HG03175 (cell line): ENCODE data around the gene LMBR1.
"Not testable (repeated sequence)": the region's sequence is repeated elsewhere in the genome, so short reads cannot be mapped to it uniquely, and the experiment has no call there.

ENCODE experiments used
- ATAC-seq: cut with Tn5 transposase; IDR thresholded peaks from one replicate; pipeline ENCODE4 v1.9.1; 2021; ENCODE audit warnings: mild to moderate bottlenecking, moderate library complexity; ENCODE audit not compliant: unreplicated experiment

Gene LMBR1

GRCh38 chr7:156702399-156702798, 190.6 kb downstream of the LMBR1 start:
- ATAC-seq, result no peak

DNA sequence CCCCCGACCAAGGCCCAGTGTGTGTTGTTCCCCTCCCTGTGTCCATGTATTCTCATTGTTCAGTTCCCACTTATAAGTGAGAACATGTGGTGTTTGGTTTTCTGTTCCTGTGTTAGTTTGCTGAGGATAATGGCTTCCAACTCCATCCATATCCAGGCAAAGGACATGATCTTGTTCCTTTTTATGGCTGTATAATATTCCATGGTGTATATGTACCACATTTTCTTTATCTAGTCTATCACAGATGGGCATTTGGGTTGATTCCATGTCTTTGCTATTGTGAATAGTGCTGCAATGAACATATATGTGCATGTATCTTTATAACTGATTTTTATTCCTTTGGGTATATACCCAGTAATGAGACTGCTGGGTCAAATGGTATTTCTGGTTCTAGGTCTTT, 191.2 kb downstream of the LMBR1 start:
- ATAC-seq, result not testable (repeated sequence)

DNA sequence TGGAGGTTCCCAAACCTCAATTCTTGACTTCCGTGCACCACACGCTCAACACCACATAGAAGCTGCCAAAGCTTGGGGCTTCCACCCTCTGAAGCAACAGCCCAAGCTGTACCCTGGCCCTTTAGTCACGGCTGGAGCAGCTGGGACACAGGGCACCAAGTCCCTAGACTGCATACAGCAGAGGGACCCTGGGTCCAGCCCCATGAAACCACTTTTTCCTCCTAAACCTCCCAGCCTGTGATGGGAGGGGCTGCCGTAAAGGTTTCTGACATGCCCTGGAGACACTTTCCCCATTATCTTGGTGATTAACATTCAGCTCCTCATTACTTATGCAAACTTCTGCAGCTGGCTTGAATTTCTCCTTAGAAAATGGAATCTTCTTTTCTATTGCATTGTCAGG, 194.5 kb downstream of the LMBR1 start:
- ATAC-seq, result not testable (repeated sequence)

- not testable (repeated sequence) for ATAC-seq
These were observed 195.7 kb downstream of the LMBR1 start for GRCh38 chr7:156697283-156697682.

- ATAC-seq, result no peak
These were observed 199.4 kb downstream of the LMBR1 start for GRCh38 chr7:156693627-156694026.

DNA sequence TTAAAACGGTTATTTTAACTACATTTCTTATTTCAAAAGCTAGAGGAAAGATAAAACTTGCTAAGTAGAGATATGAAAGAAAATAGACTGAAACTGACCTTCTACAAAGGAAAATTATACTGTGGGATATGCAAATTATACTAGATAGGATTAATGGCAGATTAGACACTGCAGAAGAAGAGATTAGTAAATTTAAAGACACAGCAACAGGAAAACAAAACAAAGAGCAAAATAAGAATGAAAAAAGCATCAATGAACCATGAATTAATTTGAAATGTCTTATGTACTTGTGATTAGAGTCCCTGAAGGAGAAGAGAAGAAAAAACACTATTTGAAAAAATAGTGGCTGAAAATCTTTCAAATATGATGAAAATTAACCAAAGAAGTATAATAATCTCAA, 200.1 kb downstream of the LMBR1 start:
- ATAC-seq, result no peak

DNA sequence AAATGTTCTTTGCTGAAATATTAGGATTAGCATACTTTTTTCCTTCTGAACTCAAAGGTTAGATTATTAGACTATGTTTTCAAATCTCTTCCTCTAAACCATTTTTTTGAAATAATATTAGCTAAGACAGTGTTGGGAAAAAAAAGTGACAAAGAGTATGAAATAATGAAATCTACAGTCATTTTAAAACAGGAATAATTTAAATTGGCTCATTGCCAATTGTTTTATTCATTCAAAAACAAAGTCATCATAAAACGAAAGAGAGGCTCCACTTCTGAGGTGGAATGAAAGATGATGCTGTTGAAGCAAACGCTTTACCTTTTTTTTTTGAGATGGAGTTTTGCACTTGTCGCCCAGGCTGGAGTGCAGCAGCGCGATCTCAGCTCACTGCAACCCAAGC, 201.2 kb downstream of the LMBR1 start:
- ATAC-seq, result no peak

DNA sequence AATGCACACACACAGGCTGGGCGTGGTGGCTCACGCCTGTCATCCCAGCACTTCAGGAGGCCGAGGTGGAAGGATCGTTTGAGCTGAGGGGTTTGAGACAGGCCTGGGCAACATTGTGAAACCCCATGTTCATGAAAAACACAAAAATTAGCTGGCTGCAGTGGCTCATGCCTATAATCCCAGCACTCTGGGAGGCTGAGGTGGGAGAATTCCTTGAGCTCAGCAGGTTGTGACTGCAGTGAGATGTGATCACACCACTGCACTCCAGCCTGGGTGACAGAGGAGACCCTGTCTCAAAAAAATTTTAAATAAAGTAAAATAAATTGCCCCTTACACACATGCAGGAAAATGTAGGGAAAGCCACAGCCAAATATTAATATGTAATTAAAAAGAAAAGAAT, 208.3 kb downstream of the LMBR1 start:
- ATAC-seq, result no peak

GRCh38 chr7:156684251-156684650, 208.7 kb downstream of the LMBR1 start:
- no peak for ATAC-seq

- ATAC-seq, result no peak
These were observed 210.1 kb downstream of the LMBR1 start for GRCh38 chr7:156682928-156683327.

DNA sequence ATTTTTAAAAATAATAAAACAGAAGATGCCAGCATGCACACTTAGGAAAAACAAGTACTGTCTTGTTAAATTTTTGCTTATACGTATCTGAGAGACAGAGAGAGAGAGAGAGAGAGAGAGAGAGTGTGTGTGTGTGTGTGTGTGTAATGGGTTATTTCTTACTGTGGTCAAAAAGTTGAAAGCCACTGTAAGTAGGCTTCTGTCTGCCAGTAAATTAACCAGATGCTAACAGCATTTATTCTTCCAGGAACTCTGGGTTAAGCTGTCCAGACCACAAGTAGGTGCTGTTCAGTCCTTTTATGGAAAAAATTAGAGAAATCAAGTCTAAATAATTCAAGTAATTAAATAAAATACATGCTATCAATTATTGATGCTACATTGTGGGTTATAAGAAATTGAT, 212.7 kb downstream of the LMBR1 start:
- no peak for ATAC-seq

DNA sequence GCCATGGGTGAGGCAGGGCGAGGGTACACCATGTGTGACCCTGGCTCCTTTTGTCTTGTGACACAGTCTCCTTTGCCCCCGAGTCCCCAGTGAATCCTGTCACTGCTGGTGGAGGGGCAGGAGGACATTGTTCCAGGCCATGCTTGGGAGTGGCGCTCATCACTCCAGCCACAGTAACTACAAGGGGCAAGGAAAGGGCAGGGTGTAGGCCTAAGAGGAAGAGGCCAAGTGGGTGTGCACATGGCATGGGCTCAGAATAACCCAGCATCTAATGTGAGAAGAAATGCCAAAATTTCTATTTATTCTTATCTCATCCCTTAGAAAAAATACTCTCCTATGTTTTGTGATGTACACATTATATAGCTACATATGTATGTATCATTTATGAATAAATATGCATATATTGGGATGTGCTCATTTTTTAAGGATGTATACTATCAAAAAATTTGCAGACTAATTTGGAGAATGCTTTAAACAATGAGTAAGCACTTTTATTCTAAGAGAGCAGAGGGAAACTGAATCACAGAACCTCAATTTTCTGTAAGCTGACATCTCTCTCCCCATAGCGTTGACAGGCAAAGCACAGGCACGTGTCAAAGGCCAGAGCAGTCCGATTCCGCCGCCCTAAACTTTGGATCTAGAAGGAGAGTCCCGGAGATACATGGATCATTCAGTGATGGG, 215.5 kb downstream of the LMBR1 start:
- ATAC-seq, result no peak

DNA sequence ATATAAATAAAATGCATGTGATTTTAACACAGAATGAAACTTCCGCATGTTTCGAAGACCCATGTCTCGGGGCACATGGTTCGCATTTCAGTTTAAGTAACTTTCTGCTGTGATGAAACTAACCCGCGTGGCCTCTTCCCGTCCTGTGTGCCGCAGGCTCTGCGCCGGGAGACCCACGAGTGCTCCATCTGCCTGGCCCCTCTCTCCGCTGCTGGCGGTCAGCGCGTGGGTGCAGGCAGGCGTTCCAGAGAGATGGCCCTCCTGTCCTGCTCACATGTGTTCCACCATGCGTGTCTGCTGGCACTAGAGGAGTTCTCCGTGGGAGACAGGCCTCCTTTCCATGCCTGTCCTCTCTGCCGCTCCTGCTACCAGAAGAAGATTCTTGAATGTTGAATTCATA, 216.7 kb downstream of the LMBR1 start:
- ATAC-seq, result no peak

- ATAC-seq, result no peak
These were observed 217.3 kb downstream of the LMBR1 start for GRCh38 chr7:156675721-156676120.

DNA sequence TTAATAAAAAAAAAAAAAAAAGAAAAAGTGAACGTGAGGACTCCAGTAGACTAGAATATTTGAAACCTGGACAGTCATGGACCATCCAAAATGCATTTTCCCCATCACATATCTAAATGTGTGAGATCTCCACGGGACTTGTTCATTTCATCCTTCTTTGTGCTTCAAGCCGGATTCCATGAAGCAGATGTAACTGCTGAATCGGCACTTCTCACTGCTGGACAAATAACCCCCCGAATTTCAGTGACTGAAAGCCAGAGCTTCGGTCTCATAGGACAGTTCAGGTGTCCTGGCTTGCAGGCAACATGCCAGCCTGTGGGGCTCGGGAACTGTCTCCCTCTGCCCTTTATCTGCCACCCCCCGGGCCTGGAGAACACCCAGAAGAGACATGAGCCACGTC, 219.1 kb downstream of the LMBR1 start:
- no peak for ATAC-seq

DNA sequence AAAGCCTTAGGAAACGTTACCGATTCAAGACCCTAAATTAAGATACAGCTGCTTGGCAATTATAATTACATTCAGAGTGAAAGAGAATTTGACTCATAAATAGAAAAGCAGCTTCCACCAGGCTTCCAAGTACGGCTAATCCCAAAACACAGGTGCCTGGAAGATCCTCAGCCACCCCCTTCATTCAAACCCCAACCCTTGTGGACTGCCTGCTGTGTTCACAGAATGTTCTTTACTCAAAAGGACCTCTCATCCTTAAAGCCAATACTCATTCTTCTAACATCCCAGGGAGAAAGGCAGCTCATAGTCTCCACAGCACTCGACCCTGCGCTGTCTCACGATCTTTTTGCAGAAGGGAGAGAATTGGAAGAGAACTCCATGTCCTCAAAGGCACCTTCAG, 219.5 kb downstream of the LMBR1 start:
- ATAC-seq, result no peak

DNA sequence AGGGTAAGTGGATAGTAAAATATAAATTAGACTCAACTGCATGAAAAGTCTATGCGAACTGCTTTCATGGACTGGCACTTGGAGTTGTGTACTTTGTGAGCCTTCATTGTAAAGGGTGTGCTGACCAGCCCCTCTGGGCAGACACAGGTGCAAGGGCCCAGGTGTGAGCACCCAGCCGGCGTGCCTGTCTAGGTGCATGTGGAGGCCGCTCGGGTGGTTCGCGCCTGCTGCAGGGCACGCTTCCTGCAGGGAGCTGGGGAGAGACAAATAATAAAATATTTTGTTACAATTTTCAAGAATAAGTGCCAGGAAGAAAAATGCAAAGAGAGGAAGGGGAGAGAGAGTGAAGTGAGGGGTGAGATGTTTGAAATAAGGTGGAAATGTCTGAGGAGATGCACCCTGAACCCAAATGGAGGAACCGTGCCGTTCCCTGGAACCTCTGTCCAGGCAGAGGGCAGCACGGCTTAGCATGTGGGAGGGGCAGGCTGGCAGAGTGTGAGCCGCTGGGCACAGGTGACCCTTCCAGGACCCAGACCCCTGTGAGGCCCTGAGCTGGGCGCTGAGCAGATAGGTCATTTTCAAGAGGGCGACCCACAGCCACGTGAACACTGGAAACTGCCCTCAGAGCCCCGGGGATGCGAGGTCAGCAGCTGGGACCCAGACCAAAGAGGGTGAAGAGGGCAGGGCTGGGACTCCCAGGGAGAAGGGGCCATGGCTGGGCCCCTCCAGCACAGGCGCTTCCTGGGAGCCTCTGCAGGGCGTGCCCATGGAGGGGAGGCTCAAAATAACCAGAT, 223.8 kb downstream of the LMBR1 start:
- no peak for ATAC-seq

DNA sequence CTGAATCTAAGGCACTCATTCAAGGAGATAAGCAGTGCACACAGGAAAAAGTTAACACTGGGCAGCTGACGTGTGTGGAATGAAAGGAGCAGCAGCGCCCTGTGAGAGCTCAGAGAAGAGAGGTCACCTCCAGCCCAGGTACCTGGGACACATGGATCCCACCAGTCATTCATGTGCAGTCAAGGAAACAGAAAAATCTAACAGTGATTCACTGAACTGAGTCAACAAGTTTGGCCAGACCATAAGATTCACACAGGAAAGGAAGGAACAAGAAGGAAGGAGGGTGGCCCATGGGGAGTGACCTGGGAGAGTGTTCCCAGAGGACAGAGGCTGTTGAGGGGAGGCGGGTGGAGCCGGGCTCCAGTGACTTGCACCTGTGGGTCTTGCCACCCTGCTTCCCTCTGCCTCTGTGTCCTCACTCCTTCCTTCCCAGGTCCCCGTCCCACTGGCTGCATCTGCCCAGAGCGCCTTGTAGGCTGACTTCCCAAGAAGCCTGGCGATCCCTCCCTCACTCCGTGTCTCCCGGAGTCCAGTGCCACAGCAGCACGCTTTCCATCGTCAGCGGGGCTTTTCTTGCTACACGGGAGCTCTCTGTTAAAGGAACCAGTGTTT, 224.7 kb downstream of the LMBR1 start:
- no peak for ATAC-seq

- no peak for ATAC-seq
These were observed 225.9 kb downstream of the LMBR1 start for GRCh38 chr7:156667110-156667426.

DNA sequence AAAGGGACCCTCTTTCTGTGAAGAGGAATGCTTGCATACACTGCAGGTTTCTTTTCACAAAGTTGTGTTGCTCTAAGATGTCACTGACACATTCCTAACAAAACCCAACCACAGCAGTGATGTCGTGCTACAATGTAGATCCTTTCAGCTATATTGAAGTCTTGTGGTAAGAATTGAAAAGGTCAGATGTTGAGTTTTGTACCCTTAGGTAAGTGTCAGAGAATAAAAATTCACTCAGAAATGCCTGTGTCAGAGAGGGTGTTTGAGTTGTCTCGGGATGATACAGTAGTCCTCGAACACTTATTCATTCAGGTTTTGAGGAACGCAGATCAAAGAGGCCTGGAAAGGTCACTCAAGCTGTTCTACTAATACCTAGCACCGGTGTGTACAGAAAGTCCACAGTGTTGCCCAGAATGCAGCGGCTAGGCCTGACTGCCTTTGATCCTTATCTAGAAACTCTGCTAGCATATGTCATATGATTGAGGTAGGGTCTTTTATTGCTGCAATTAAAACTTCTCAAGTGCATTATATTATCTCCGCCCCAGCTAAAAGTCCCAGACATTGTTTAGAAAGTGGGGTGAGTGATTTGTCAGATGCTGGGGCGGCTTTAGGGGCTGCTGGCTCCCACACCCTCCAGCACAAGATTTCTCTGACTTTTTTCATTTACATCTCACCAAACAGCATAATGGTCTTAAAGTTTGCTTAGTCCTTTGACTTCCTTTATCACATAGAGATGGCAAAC, 226.4 kb downstream of the LMBR1 start:
- no peak for ATAC-seq

- no peak for ATAC-seq
These were observed 227.9 kb downstream of the LMBR1 start for GRCh38 chr7:156665101-156665500.

GRCh38 chr7:156662277-156662676, 230.7 kb downstream of the LMBR1 start:
- no peak for ATAC-seq
